Glutamatergic neuron (in vitro differentiated cells): Measurements from ENCODE around the gene ACVRL1. TPM values are rescaled to one million over a fixed set of nuclear protein-coding genes. Genes with fewer than 3 reads are reported as not detected.

Experiments used
- DNase-seq: peaks from one replicate; pipeline ENCODE4 v3.0.0; 2022
- H3K27ac Mint-ChIP-seq: one replicate; pipeline ENCODE4 v1.8.0; 2020; ENCODE audit warnings: mild to moderate bottlenecking, mixed read lengths, inconsistent platforms; ENCODE audit not compliant: unreplicated experiment
- H3K27me3 Mint-ChIP-seq: one replicate; pipeline ENCODE4 v1.8.0; 2020; ENCODE audit warnings: mild to moderate bottlenecking, moderate library complexity, mixed read lengths, inconsistent platforms; ENCODE audit not compliant: unreplicated experiment
- H3K36me3 Mint-ChIP-seq: one replicate; pipeline ENCODE4 v1.8.0; 2020; ENCODE audit warnings: mild to moderate bottlenecking, mixed read lengths, inconsistent platforms; ENCODE audit not compliant: unreplicated experiment
- H3K4me1 Mint-ChIP-seq: one replicate; pipeline ENCODE4 v1.8.0; 2020; ENCODE audit warnings: mild to moderate bottlenecking, low read depth, mixed read lengths, inconsistent platforms; ENCODE audit not compliant: unreplicated experiment
- H3K4me3 Mint-ChIP-seq: one replicate; pipeline ENCODE4 v1.8.0; 2020; ENCODE audit warnings: mild to moderate bottlenecking, mixed read lengths, inconsistent platforms; ENCODE audit not compliant: unreplicated experiment
- H3K9me3 Mint-ChIP-seq: one replicate; pipeline ENCODE4 v1.8.0; 2020; ENCODE audit warnings: mild to moderate bottlenecking, moderate library complexity, mixed read lengths, inconsistent platforms; ENCODE audit not compliant: unreplicated experiment
- total RNA-seq: library from RNA; stranded (reverse); fragmentation: NEBNext Ultra II Directional; extraction: Animal tissue kit (Norgen Biotek cat#: 25700); gene quantifications from one replicate; pipeline ENCODE4 v1.2.1, GENCODE V29; 2021; ENCODE audit not compliant: unreplicated experiment
- TF ChIP-seq, protein P1 (sequence below): fragments of 200-600 bp; sonication (generic); IDR thresholded peaks from one replicate; pipeline ENCODE4 v1.5.0; 2021; ENCODE audit not compliant: partially characterized antibody, unreplicated experiment

The ACVRL1 gene
- total RNA-seq, 1 donor from 2014 or later: 0.39 TPM

DNA sequence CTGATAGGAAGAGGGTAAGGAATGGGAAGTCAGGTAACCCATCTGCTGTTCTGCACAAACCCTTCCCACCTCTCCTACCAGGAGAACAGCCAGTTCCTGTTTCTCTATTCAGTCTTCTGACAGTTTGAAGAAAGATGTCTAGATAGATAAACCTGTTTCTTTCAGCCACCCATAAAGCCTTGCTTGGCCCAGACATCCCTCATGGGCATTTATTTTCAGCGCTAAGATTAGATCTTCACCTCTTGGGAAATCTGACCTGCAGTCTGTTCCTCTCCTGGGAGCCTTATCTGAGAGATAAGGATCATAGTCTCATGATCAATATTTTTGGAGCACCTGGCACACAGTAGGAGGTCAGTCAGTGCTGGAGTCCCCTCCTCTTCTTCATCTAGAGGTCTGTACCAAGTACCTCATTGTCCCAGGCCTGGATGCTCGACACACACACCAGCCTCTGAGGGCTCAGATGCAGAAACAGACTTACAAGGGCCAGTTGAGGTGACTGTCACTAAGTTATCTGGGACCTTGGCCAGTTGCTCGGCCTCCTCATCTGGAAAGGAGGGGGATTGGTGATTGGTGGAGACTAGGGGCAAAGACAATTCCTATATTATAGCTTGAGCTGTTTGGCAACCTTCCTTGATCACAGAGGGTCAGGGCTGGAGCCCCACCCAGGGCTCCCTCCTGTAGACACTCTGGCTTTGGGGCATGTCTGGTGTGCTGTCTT lies 18.2 kb downstream of the ACVRL1 start:
- Mint-ChIP-seq H3K36me3 (no peaks in the 10 kb centered on the region), H3K4me3 (no peak overlapping the region), H3K27me3 (peaks cover 2% of the 10 kb centered on the region), H3K27ac (no peak overlapping the region), H3K9me3 (no peaks in the 10 kb centered on the region), H3K4me1 (peaks cover 13% of the 10 kb centered on the region)
- TF ChIP-seq, protein P1, sequence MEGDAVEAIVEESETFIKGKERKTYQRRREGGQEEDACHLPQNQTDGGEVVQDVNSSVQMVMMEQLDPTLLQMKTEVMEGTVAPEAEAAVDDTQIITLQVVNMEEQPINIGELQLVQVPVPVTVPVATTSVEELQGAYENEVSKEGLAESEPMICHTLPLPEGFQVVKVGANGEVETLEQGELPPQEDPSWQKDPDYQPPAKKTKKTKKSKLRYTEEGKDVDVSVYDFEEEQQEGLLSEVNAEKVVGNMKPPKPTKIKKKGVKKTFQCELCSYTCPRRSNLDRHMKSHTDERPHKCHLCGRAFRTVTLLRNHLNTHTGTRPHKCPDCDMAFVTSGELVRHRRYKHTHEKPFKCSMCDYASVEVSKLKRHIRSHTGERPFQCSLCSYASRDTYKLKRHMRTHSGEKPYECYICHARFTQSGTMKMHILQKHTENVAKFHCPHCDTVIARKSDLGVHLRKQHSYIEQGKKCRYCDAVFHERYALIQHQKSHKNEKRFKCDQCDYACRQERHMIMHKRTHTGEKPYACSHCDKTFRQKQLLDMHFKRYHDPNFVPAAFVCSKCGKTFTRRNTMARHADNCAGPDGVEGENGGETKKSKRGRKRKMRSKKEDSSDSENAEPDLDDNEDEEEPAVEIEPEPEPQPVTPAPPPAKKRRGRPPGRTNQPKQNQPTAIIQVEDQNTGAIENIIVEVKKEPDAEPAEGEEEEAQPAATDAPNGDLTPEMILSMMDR: no peak
- no peak for DNase-seq

DNA sequence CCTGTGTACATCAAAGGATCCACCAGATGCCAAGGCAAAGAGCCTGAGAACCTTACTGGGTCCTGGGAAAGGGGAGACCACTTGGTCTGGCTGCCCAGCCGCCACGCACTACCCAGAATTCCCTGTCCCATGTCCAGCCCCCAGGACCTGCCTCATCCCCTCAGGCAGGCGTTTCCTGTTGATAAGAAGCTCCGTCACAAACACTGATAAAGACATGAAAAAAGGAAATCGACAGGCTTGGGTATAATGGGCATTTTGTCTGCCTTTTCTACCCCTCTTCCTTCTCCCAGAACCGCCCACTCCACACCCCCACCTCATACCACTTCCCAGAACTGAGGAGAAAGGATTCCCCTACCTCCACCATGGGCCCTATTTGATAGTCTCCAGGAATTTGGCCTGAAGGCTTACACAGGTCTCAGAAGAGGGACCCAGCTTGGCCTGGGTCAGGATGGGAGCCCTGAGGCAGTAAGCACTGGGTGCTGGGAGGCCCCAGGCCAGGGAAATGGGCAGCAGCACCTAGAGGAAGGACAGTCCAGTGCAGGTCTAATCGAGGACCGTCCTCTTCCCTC lies 18.8 kb downstream of the ACVRL1 start:
- no peak for DNase-seq
- Mint-ChIP-seq H3K4me3 (no peak overlapping the region), H3K9me3 (no peaks in the 10 kb centered on the region), H3K27me3 (no peaks in the 10 kb centered on the region), H3K36me3 (no peaks in the 10 kb centered on the region), H3K4me1 (peaks cover 11% of the 10 kb centered on the region), H3K27ac (no peak overlapping the region)
- TF ChIP-seq, protein P1: no peak

DNA sequence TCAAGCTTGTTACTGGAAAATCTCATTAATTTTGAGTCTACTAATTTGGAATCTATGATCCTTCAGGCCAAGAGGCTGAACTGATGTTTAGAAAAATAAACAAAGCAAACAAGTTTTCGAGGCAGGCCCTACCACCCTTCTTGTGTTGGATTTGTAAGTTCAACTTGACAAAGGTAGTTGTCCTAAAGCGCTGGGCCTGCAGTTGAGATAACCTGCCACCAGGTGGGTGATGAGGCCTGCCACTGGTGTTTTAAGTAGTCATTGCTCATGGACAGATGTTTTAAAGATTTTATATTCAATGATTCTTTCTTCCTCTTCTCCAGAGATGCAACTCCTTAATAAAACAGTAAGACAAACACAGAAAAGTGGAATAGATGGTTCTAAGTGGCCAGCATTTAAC lies 19.4 kb downstream of the ACVRL1 start:
- Mint-ChIP-seq H3K4me3 (no peak overlapping the region), H3K36me3 (no peaks in the 10 kb centered on the region), H3K27me3 (no peaks in the 10 kb centered on the region), H3K9me3 (no peaks in the 10 kb centered on the region), H3K27ac (no peak overlapping the region), H3K4me1 (peaks cover 11% of the 10 kb centered on the region)
- TF ChIP-seq, protein P1: peak; percentile 61
- no peak for DNase-seq

DNA sequence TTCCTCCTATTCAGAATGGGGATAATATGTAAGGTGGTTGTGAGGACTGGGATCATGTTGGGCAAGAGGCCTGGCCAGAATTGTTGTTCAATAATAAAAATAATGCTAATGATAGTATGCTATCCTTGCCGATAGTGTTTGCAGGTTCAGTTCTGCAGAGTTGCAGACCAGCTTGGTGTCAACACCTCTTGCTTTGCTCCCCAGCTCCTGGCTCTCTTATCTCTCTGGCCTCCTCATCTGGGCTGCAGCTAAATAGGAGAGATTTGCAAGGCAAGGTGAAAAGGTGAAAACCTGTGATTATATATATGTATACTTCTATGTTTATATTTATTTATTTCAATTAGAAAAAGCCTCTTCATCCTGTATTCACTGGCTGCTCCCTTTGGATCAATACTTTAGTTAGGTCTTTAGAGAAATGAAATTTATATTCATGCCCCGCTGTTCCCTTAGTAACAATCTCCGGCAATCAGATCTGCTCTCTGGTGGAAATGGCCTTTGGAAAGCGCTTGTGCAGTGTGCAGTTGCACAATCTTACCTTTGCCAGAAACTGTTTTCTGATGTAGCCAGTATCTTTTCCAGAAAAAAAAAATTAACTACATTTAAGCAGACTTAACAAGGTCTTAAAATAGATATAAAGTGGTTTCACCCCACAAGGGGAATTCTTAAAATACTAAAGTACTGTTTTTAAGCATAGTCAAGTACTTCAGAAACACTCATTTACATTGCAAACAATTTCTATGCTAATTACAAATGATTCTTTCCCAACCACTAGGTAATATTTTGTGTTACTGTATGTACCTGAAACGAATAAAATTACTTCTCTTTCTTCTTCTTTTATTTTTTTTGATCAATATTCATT lies 25.1 kb downstream of the ACVRL1 start:
- no peak for DNase-seq
- H3K4me1 Mint-ChIP-seq: peaks cover 2% of the 10 kb centered on the region
- peaks cover 6% of the 10 kb centered on the region for H3K9me3 Mint-ChIP-seq
- peaks cover 8% of the 10 kb centered on the region for H3K36me3 Mint-ChIP-seq
- H3K4me3 Mint-ChIP-seq: no peak overlapping the region
- TF ChIP-seq, protein P1: no peak
- no peak overlapping the region for H3K27ac Mint-ChIP-seq
- H3K27me3 Mint-ChIP-seq: no peaks in the 10 kb centered on the region
